Amygdala (tissue), 56 donors: ENCODE measurements around the gene IL1RAPL2.
"Not testable (repeated sequence)": the region's sequence is repeated elsewhere in the genome, so short reads cannot be mapped to it uniquely, and the experiment has no call there.

Source experiments
- DNase-seq, 56 donors: peaks; one replicate each; lab custom pipeline; 2025; lab: John Stamatoyannopoulos, UW

The IL1RAPL2 gene

DNA sequence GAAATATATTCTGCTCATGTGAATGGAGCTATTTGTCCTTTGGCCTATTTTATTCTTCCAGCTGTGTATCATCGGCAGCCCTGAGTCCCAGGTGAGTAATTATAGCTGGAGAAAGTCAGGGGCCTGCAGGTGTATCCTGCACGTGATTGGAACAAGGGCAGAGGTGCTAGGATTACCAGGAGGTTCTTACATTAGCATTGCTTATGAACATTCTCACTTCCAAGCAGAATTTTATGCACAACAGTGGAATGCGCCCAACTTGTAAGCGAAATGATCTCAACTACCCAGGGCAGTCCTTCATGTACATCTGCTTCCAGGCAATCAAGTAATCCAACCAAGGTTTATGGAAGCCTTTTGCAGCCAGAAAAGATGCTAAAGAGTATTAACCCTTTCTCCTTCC is 1187.4 kb downstream of the IL1RAPL2 start:
- DNase-seq: no peak

DNA sequence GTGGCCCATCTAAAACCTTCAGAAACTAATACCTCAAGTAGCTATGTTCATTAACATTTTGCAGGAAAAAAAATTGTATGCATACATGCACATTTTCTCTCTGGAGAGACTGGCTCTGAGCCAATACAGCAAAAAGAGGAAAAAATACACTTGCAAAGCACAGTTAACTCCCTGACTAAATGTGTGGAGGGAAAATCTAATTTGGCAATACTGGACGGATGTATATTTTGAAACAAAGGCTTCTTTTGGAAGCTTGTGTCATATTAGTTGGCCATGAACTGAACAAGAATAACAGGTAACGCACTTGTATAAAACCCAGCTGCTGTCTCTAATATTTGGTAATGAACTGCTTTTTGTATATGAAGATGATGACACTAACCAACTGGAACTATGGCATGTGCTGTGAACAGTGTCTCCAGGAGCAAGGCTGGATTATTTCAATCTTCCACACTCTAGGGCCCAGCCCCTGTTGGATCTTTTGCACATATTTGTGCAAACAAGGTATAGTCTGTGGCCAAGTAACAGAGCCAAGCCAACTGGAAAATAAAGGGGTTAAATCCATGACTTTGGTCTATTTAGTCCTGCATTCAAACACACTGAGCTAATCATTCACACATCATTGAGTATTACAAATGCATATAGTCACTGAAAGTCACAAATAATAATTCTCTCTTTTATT is 1188.4 kb downstream of the IL1RAPL2 start:
- DNase-seq: no peak

DNA sequence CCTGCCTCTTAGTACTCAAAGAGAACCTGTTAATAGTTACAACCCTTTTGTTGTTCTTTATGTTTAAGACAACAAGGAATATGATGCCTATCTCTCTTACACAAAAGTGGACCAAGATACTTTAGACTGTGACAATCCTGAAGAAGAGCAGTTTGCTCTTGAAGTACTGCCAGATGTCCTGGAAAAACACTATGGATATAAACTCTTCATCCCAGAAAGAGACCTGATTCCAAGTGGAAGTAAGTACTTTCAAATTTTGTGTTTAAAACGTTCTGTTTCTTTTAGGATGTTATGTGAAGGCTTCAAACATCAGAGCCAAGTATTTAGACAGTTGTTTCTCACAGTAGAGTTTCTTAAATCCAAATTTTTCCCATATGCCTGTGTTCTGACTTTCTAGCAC is 1189.1 kb downstream of the IL1RAPL2 start:
- no peak for DNase-seq

DNA sequence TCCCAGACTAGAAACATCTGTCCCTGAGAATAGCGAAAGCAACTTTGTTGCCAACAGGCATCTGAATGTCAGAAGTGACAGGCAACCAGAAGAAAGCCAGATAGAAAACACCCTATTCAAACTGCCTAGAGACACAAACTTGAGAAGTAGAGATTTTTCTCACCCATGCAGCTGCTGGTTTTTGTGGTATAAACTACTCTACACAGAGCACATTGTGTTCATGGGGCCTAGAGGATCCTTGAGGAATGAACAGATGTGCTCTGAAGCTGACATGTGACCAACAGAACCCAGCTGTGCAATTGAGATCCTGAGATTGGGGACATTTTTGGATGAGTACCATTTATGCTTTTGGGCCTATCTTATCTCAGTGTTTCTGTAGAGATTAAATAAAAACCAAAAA is 1192.8 kb downstream of the IL1RAPL2 start:
- no peak for DNase-seq

DNA sequence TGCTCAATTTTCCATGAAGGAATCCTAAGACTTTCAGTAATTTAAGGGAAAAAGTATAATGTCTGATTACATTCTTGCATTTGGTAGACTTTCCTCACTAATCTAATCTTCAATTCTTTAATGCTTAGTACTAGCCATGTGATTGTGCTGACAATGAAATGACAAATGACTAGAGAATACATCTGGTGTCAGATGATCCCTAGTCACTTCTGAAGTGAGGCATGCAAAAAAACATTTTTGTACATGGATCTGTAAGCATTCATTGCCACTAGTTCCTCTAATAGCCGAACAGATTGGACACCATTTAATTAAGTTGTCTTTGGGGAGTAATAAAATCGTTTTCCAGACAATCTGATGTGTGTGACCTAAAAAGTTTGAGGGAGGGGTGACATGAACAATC is 1193.6 kb downstream of the IL1RAPL2 start:
- DNase-seq: no peak

DNA sequence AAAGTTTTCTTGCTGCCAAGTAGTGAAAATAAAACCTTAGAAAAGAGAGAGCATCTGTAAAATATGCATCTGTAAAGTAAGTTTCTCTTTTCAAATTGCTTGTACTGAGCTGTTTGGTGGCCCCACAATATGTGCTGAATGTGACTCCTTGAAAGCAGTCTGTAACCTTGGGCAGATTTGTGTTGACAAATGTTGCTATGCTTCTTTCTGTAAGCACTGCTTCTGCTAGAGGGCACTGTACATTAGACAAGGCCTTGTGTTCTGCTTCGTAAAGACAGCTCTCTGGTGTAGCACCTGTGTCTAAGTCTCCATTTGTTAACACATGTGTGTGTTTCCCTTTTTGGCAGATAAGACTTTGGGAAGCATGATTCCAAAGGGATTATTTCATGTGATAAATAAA is 1199.7 kb downstream of the IL1RAPL2 start:
- DNase-seq: no peak

DNA sequence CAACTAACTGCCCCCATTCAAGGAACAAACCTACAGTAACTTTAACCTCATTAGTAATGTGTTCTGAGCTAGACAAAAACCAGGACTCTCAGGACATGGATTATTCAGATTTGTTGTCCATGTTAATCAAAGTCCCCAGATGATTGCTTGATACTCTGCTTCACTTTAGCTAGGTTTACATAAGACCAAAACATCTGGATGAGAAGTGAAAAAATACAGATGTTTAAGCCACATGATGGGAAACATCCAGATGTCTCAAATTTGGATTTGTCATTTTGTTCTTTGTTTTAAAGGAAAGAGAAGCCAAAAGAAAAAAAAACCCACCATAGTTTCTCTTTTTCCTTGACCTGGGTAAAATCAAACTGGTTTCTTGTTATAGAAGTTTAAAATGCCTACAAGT is 1207.8 kb downstream of the IL1RAPL2 start:
- no peak for DNase-seq

DNA sequence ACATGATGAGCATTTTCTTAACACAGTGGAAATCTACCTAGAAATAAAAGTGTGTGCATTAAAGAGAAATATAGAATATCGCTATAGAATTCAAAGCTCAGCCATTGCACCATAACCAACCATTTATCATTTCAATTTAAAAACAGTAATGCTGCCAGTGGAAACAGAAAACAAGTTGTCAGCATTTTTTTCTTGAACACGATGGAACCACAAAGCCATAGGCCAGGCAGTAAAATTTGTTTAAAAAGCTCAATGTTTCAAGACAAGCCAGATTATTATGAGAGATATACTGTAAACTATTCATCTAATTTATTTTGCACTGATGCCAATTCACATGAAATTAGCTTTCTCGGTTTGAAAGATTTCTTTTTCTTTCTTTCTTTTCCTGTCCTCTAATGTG is 1209.7 kb downstream of the IL1RAPL2 start:
- no peak for DNase-seq

DNA sequence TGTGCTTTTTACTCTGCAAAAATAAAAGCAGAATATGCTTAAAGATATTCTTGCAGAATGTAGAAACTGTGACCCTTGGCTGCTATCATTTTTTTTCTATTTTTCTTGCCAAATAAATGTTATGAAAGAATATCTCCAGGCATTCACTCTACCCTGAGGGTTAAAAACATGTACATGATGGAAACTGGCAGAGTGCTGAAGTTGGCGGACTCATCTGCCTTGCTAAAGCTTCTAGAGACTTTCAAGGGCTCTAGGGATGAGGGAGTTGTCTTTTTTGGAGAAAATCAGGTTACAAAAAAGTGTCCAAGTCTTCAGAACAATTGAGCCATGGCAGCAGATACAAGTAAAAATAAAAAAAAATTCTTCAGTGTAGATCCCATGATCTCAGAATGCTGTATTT is 1215.8 kb downstream of the IL1RAPL2 start:
- no peak for DNase-seq

DNA sequence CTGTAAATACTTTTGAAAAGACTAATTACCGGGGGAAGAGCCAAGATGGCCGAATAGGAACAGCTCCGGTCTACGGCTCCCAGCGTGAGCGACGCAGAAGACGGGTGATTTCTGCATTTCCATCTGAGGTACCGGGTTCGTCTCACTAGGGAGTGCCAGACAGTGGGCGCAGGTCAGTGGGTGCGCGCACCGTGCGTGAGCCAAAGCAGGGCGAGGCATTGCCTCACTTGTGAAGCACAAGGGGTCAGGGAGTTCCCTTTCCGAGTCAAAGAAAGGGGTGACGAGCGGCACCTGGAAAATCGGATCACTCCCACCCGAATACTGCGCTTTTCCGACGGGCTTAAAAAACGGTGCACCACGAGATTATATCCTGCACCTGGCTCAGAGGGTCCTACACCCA is 1230.9 kb downstream of the IL1RAPL2 start:
- not testable (repeated sequence) for DNase-seq

DNA sequence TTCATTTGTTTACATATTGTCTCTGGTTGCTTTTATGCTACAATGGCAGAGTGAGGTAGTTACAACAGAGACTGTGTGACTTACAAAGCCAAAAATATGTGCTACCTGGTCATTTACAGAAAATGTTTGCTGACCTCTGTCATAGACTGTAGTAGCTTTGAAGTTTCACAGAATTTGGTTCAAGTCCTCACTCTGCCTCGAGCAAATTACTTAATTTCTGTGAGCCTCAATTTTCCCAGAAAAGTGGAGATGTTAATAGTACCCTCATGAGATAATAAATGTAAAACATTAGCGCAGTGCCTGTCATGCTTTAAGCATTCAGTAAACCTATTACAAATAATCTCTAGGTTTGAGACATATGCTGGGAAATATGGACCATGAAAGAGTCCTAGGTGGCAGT is 1237.9 kb downstream of the IL1RAPL2 start:
- DNase-seq: no peak

DNA sequence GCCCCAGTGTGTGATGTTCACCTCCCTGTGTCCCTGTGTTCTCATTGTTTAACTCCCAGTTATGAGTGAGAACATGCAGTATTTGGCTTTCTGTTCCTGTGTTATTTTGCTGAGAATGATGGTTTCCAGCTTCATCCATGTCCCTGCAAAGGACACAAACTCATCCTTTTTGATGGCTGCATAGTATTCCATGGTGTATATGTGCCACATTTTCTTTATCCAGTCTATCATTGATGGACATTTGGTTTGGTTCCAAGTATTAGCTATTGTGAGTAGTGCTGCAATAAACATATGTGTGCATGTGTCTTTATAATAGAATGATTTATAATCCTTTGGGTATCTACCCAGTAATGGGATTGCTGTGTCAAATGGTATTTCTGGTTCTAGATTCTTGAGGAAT is 1239.7 kb downstream of the IL1RAPL2 start:
- DNase-seq: not testable (repeated sequence)

DNA sequence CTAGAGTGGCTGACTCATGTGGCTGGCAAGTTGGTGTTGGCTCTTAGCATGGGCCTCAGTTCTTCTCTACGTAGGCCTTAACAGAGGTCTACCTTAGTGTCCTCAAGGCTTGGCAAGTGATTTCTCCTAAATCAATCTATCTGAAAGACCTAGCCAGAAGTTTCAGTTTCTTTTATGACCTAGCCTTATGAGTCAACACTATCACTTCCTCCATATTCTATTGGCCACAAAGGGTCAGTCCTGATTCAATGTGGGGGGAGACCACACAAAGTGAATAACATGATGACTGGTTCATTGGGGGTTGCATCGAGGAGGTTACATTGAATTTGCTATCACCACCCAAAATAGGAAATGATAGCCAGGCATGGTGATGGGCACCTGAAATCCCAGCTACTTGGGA is 1250.5 kb downstream of the IL1RAPL2 start:
- no peak for DNase-seq
